Measurements from ENCODE around the gene YPEL2.

GRCh38 chr17:59392973-59393679 lies 61.7 kb downstream of the YPEL2 start:
- no peak for TF ChIP-seq POLR2A (IDR thresholded peaks at IDR 0.05)
- TF ChIP-seq CTCF (IDR thresholded peaks at IDR 0.05), result no peak
- TF ChIP-seq POLR2AphosphoS5 (IDR thresholded peaks at IDR 0.05), result no peak

Measured in prostate gland (tissue), 2 donors.